GM12878 (cell line): Measurements from ENCODE around the gene CD48. TPM values are rescaled to one million over a fixed set of nuclear protein-coding genes. Genes with fewer than 3 reads are reported as not detected.

Source experiments
- ATAC-seq: fragments of 200-7000 bp; cut with Tn5 transposase; 3 replicates; pipeline ENCODE4 v1.9.1; 2020; ENCODE audit warnings: mild to moderate bottlenecking, moderate library complexity
- BruUV-seq: library from RNA; stranded (reverse); fragments of 400-500 nt; replicated peaks from 2 replicates; lab custom pipeline; 2021; lab: Mats Ljungman, UMichigan
- CTCF ChIA-PET: fragments of 300-600 bp; sonication (Branson Sonifier 250); formaldehyde crosslinking; extraction: SDS; loops from one replicate; lab custom pipeline; 2021; ENCODE audit warnings: inconsistent platforms; lab: Yijun Ruan, JAX
- POLR2A ChIA-PET: fragments of 350-600 bp; formaldehyde crosslinking; extraction: SDS; loops from one replicate; lab custom pipeline; 2021; ENCODE audit warnings: inconsistent platforms; lab: Charles Lee
- RAD21 ChIA-PET: fragments of 300-600 bp; sonication (Branson Sonifier 250); formaldehyde crosslinking; loops from one replicate; lab custom pipeline; 2023; ENCODE audit warnings: antibody characterized with exemption; ENCODE audit not compliant: unreplicated experiment; lab: Charles Lee
- SMC1A ChIA-PET: fragments of 300-600 bp; sonication (Branson Sonifier 250); formaldehyde crosslinking; loops from one replicate; lab custom pipeline; 2023; ENCODE audit not compliant: unreplicated experiment, uncharacterized antibody; lab: Charles Lee
- DNase-seq: peaks from one replicate; pipeline ENCODE4 v3.0.0-alpha.2; 2011; ENCODE audit warnings: low read depth, low spot score
- FAIRE-seq: peaks from 3 replicates; lab custom pipeline; 2011; peaks lifted over from hg19 to GRCh38; lab: Jason Lieb, UNC
- H2AFZ ChIP-seq: 2 replicates; pipeline ENCODE4 v1.6.0; 2011; ENCODE audit warnings: low read depth, low read length, control low read depth; ENCODE audit not compliant: control insufficient read depth
- H3K27ac ChIP-seq: 2 replicates; pipeline ENCODE4 v1.5.1; 2011; ENCODE audit warnings: control low read depth; ENCODE audit not compliant: control insufficient read depth, insufficient read depth
- H3K27me3 ChIP-seq, 2 experiments: replicated peaks in 1 of 2; 2 replicates each; pipeline versions ENCODE4 v1.6.0 to v1.6.1; 2011; ENCODE audit warnings: low read length in 1 of 2; ENCODE audit not compliant: control insufficient read depth in 2 of 2, insufficient read depth in 2 of 2
- H3K36me3 ChIP-seq, 2 experiments: 2 replicates each; pipeline ENCODE4 v1.5.1; 2011; ENCODE audit warnings: low read length in 1 of 2; ENCODE audit not compliant: control insufficient read depth in 2 of 2, insufficient read depth in 2 of 2
- H3K4me1 ChIP-seq: 2 replicates; pipeline ENCODE4 v1.6.1; 2011; ENCODE audit warnings: mild to moderate bottlenecking, low read length, moderate library complexity, mixed read lengths; ENCODE audit not compliant: control insufficient read depth, insufficient read depth
- H3K4me2 ChIP-seq: 2 replicates; pipeline ENCODE4 v1.6.0; 2011; ENCODE audit warnings: control low read depth; ENCODE audit not compliant: control insufficient read depth, insufficient read depth
- H3K4me3 ChIP-seq: fragments of 200-600 bp; sonication (generic); 2 replicates; pipeline ENCODE4 v1.5.1; 2016
- H3K79me2 ChIP-seq: 2 replicates; pipeline ENCODE4 v1.6.0; 2011; ENCODE audit warnings: low read length; ENCODE audit not compliant: control insufficient read depth, insufficient read depth
- H3K9ac ChIP-seq: 2 replicates; pipeline ENCODE4 v1.8.0; 2011; ENCODE audit warnings: low read length, control low read depth, mixed read lengths; ENCODE audit not compliant: control insufficient read depth, insufficient read depth
- H3K9me3 ChIP-seq: replicated peaks from 3 replicates; pipeline ENCODE4 v1.5.1; 2011; ENCODE audit warnings: mild to moderate bottlenecking, low read length; ENCODE audit not compliant: control insufficient read depth, insufficient read depth
- H4K20me1 ChIP-seq: 2 replicates; pipeline ENCODE4 v1.6.0; 2011; ENCODE audit not compliant: control insufficient read depth, insufficient read depth
- CREM ChIP-seq: IDR thresholded peaks from 2 replicates; pipeline ENCODE4 v1.6.1; 2014; ENCODE audit warnings: antibody characterized with exemption, low read depth
- EGR1 ChIP-seq, 2 experiments: IDR thresholded peaks; 1 replicate in 1 of 2; 2 replicates in 1 of 2; pipeline ENCODE4 v1.6.1; 2011 to 2012; ENCODE audit warnings: low read depth in 2 of 2, low read length in 2 of 2, borderline replicate concordance in 1 of 2, mild to moderate bottlenecking in 1 of 2, moderate library complexity in 1 of 2
- HDGF ChIP-seq: fragments of 450-650 bp; IDR thresholded peaks from 2 replicates; pipeline ENCODE4 v1.6.1; 2016; ENCODE audit warnings: antibody characterized with exemption
- IKZF2 ChIP-seq, 2 experiments: fragments of 450-650 bp; IDR thresholded peaks; 2 replicates each; pipeline ENCODE4 v1.6.1; 2017; ENCODE audit warnings: mild to moderate bottlenecking in 2 of 2, moderate library complexity in 2 of 2
- JUNB ChIP-seq: IDR thresholded peaks from 2 replicates; pipeline ENCODE4 v1.6.1; 2016; ENCODE audit warnings: antibody characterized with exemption, mild to moderate bottlenecking
- KDM1A ChIP-seq: fragments of 200-600 bp; sonication (generic); IDR thresholded peaks from 2 replicates; pipeline ENCODE4 v1.6.1; 2016; ENCODE audit warnings: borderline replicate concordance
- MEF2A ChIP-seq: IDR thresholded peaks from 2 replicates; pipeline ENCODE4 v1.6.1; 2011; ENCODE audit warnings: low read depth, mild to moderate bottlenecking, low read length, moderate library complexity; ENCODE audit not compliant: insufficient read depth
- MEF2B ChIP-seq: fragments of 450-650 bp; IDR thresholded peaks from 2 replicates; pipeline ENCODE4 v1.6.1; 2018; ENCODE audit warnings: mild to moderate bottlenecking, moderate library complexity; ENCODE audit not compliant: partially characterized antibody, poor library complexity, severe bottlenecking
- NFIC ChIP-seq: IDR thresholded peaks from 2 replicates; pipeline ENCODE4 v1.6.1; 2012; ENCODE audit warnings: low read depth, mild to moderate bottlenecking, inconsistent platforms, low read length, moderate library complexity
- PAX8 ChIP-seq: fragments of 450-650 bp; IDR thresholded peaks from 2 replicates; pipeline ENCODE4 v1.6.1; 2017; ENCODE audit warnings: mild to moderate bottlenecking, moderate library complexity
- POU2F2 ChIP-seq: IDR thresholded peaks from 3 replicates; pipeline ENCODE4 v1.6.1; 2011; ENCODE audit warnings: low read depth, mild to moderate bottlenecking, low read length, borderline replicate concordance
- RUNX3 ChIP-seq: IDR thresholded peaks from 2 replicates; pipeline ENCODE4 v1.6.1; 2012; ENCODE audit warnings: low read length, inconsistent platforms
- SREBF1 ChIP-seq: IDR thresholded peaks from 2 replicates; pipeline ENCODE4 v1.6.1; 2012; ENCODE audit warnings: mild to moderate bottlenecking, low read length
- SREBF2 ChIP-seq: IDR thresholded peaks from 2 replicates; pipeline ENCODE4 v1.6.1; 2012; ENCODE audit warnings: mild to moderate bottlenecking, low read length
- ZBED1 ChIP-seq: IDR thresholded peaks from 2 replicates; pipeline ENCODE4 v1.6.1; 2016; ENCODE audit warnings: borderline replicate concordance
- ZNF217 ChIP-seq: fragments of 450-650 bp; IDR thresholded peaks from 2 replicates; pipeline ENCODE4 v1.6.1; 2017; ENCODE audit warnings: antibody characterized with exemption, mild to moderate bottlenecking
- WGBS: methylation state at CpG from one replicate; pipeline ENCODE4 v1.1.6; 2016; ENCODE audit warnings: low lambda C conversion rate; ENCODE audit not compliant: insufficient replicate concordance, insufficient coverage; ENCODE audit errors: missing lambda C conversion rate; 5-methylcytosine and 5-hydroxymethylcytosine counted together
- in situ Hi-C: fragments of 300-500 bp; cut with MboI; formaldehyde crosslinking; loops from 9 replicates; pipeline ENCODE4 v1.14.3; 2018; ENCODE audit warnings: mixed read lengths
- intact Hi-C: fragments of 100-400 bp; cut with micrococcal nuclease; formaldehyde crosslinking; loops from one replicate; pipeline ENCODE4 v1.14.2; 2022; ENCODE audit not compliant: unreplicated experiment
- polyA plus RNA-seq, 11 experiments: library from polyadenylated mRNA; depleted of rRNA in 4 of 11; unstranded in 6 of 11; stranded (reverse) in 5 of 11; fragments of >200 nt; fragmentation: Nextera tagmentation in 4 of 11; fragmentation: Illumina TruSeq in 1 of 11; extraction: Ambion mirVana in 4 of 11; extraction: Trizol in 1 of 11; gene quantifications; 1 replicate in 1 of 11; 2 replicates in 10 of 11; pipeline versions ENCODE4 v1.2.1 to v1.2.3, GENCODE V29; 2011 to 2016; ENCODE audit warnings: inconsistent platforms in 2 of 11, missing spikeins in 2 of 11, low read depth in 1 of 11
- total RNA-seq, 4 experiments: library from RNA; depleted of rRNA in 3 of 4; stranded (reverse); fragments of >200 nt in 3 of 4; fragmentation: Illumina TruSeq in 1 of 4; extraction: Trizol in 1 of 4; gene quantifications; 2 replicates each; pipeline versions ENCODE4 v1.2.1 to v1.2.3, GENCODE V29; 2013 to 2021
- TF ChIP-seq, protein P1 (sequence below): IDR thresholded peaks from 2 replicates; pipeline ENCODE4 v1.6.1; 2012; ENCODE audit warnings: low read length, inconsistent platforms
- TF ChIP-seq, protein P2 (sequence below): IDR thresholded peaks from 2 replicates; pipeline ENCODE4 v1.6.1; 2011; ENCODE audit warnings: borderline replicate concordance, low read depth, mild to moderate bottlenecking, moderate library complexity, low read length; ENCODE audit not compliant: insufficient read depth, poor library complexity, severe bottlenecking
- TF ChIP-seq, protein P3 (sequence below): fragments of 450-650 bp; IDR thresholded peaks from 2 replicates; pipeline ENCODE4 v1.6.1; 2017; ENCODE audit warnings: mild to moderate bottlenecking, moderate library complexity

CD48 gene
- total and polyA plus RNA-seq, 10 of the 15 experiments (the other 5 are each of a cell fraction or from before 2014, with no cell fraction given) = 302 to 1,315 (median 430) TPM

DNA sequence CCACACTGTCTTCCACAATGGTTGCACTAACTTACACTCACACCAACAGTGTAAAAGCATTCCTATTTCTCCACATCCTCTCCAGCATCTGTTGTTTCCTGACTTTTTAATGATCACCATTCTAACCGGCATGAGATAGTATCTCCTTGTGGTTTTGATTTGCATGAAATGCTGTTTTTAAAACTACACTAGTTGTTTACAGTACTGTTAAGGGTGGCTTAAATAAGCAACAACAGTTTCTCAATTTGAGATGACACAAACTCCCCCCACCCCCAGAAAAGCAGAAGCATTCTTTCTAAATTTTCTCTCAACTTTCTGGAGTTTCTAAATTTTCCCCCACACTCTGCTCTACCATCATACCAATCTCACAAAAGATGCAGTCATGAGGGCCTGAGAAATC, 20.4 kb upstream of the CD48 start:
- no peaks in the 10 kb centered on the region for H4K20me1 ChIP-seq
- BruUV-seq = no TSS peak
- POLR2A ChIA-PET = interaction anchor here (0.6 kb wide), 1 partner anchor 232 kb away, joined by 7 read pairs; no protein-coding TSS in a partner anchor
- no peaks in the 10 kb centered on the region; the same call in none of the 2 replicates for H3K79me2 ChIP-seq
- CTCF ChIA-PET = interaction anchor here (1.5 to 10.9 kb wide), 5 partner anchors 9 to 49 kb away, joined by 4 to 209 read pairs (median 8); partner anchors contain the start of gene SLAMF7
- intact Hi-C loops = no loop called here
- H3K27ac ChIP-seq = peak overlapping the region; percentile 74
- H3K4me1 ChIP-seq = peaks cover 40% of the 10 kb centered on the region
- 5% methylated on average over 1 of the region's 1 CpG for WGBS
- SMC1A ChIA-PET = interaction anchor here (2.2 to 10.8 kb wide), 3 partner anchors 12 to 36 kb away, joined by 22 to 301 read pairs (median 26); no protein-coding TSS in a partner anchor
- 0 out of 2 replicates have a peak overlapping the region, but pooled peaks have one; percentile 2 for H3K9ac ChIP-seq
- DNase-seq (no peak), ATAC-seq (peak; percentile 63), FAIRE-seq (no peak)
- H2AFZ ChIP-seq = no peak overlapping the region
- H3K36me3 ChIP-seq = no peaks in the 10 kb centered on the region
- H3K4me3 ChIP-seq = peak overlapping the region; percentile 4; the same call in 1 of the 2 replicates
- peaks cover 17% of the 10 kb centered on the region for H3K9me3 ChIP-seq
- peak overlapping the region; percentile 76 for H3K4me2 ChIP-seq
- RAD21 ChIA-PET = no interaction called here
- in situ Hi-C loops = no loop called here
- no peaks in the 10 kb centered on the region for H3K27me3 ChIP-seq
- TF ChIP-seq PAX8 = no peak
- peak; percentile 42; the same call in 1 of the 2 replicates for TF ChIP-seq CREM
- TF ChIP-seq ZBED1 = 0 out of 2 replicates have a peak, but pooled peaks have one; percentile 48
- TF ChIP-seq SREBF2 = no peak
- peak; percentile 90 for TF ChIP-seq RUNX3
- TF ChIP-seq MEF2B = peak; percentile 60
- peak; percentile 67 to 74 for TF ChIP-seq IKZF2 (IDR thresholded peaks at IDR 0.05)
- TF ChIP-seq, protein P1, sequence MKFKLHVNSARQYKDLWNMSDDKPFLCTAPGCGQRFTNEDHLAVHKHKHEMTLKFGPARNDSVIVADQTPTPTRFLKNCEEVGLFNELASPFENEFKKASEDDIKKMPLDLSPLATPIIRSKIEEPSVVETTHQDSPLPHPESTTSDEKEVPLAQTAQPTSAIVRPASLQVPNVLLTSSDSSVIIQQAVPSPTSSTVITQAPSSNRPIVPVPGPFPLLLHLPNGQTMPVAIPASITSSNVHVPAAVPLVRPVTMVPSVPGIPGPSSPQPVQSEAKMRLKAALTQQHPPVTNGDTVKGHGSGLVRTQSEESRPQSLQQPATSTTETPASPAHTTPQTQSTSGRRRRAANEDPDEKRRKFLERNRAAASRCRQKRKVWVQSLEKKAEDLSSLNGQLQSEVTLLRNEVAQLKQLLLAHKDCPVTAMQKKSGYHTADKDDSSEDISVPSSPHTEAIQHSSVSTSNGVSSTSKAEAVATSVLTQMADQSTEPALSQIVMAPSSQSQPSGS = peak; percentile 77
- TF ChIP-seq HDGF = no peak
- TF ChIP-seq NFIC = peak; percentile 81
- TF ChIP-seq KDM1A = no peak
- peak in 1 of 2 experiments; percentile 37; a peak in 1 of 3 replicates for TF ChIP-seq EGR1 (IDR thresholded peaks at IDR 0.05; ENCODE audit: borderline replicate concordance in 1 of 2, low read depth in 2 of 2, low read length in 2 of 2)
- TF ChIP-seq MEF2A = peak; percentile 88
- peak; percentile 79; the same call in 2 of the 3 replicates for TF ChIP-seq POU2F2
- TF ChIP-seq, protein P2, sequence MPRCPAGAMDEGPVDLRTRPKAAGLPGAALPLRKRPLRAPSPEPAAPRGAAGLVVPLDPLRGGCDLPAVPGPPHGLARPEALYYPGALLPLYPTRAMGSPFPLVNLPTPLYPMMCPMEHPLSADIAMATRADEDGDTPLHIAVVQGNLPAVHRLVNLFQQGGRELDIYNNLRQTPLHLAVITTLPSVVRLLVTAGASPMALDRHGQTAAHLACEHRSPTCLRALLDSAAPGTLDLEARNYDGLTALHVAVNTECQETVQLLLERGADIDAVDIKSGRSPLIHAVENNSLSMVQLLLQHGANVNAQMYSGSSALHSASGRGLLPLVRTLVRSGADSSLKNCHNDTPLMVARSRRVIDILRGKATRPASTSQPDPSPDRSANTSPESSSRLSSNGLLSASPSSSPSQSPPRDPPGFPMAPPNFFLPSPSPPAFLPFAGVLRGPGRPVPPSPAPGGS = peak; percentile 44
- TF ChIP-seq, protein P3, sequence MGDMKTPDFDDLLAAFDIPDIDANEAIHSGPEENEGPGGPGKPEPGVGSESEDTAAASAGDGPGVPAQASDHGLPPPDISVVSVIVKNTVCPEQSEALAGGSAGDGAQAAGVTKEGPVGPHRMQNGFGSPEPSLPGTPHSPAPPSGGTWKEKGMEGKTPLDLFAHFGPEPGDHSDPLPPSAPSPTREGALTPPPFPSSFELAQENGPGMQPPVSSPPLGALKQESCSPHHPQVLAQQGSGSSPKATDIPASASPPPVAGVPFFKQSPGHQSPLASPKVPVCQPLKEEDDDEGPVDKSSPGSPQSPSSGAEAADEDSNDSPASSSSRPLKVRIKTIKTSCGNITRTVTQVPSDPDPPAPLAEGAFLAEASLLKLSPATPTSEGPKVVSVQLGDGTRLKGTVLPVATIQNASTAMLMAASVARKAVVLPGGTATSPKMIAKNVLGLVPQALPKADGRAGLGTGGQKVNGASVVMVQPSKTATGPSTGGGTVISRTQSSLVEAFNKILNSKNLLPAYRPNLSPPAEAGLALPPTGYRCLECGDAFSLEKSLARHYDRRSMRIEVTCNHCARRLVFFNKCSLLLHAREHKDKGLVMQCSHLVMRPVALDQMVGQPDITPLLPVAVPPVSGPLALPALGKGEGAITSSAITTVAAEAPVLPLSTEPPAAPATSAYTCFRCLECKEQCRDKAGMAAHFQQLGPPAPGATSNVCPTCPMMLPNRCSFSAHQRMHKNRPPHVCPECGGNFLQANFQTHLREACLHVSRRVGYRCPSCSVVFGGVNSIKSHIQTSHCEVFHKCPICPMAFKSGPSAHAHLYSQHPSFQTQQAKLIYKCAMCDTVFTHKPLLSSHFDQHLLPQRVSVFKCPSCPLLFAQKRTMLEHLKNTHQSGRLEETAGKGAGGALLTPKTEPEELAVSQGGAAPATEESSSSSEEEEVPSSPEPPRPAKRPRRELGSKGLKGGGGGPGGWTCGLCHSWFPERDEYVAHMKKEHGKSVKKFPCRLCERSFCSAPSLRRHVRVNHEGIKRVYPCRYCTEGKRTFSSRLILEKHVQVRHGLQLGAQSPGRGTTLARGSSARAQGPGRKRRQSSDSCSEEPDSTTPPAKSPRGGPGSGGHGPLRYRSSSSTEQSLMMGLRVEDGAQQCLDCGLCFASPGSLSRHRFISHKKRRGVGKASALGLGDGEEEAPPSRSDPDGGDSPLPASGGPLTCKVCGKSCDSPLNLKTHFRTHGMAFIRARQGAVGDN = no peak
- TF ChIP-seq ZNF217 = 0 out of 2 replicates have a peak, but pooled peaks have one; percentile 55
- no peak for TF ChIP-seq SREBF1
- peak; percentile 31; the same call in 1 of the 2 replicates for TF ChIP-seq JUNB
